ENCODE data around the gene LTO1. TPM values are rescaled to one million over a fixed set of nuclear protein-coding genes. Genes with fewer than 3 reads are reported as not detected.

Gene LTO1
- total and polyA plus RNA-seq, 2 of the 13 experiments (the other 11 are each of a cell fraction or from before 2014, with no cell fraction given), result 11.8 to 15.0 TPM

DNA sequence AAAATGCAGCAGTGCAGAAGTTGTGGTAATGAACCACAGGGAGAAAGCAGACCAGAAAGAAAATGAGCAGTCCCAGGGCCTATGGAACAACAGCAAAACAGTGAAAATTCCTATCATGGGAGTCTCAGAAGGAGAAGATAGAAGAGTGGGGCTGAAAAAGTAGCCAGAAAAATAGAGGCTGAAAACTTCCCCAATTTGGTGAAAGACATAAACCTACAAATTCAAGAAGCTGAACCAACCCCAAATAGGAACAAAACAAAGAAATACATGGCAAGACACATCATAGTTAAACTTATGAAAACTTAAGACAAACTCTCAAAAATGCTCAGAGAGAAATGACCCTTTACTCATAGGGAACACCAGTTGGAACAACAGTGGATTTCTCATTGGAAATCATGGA, 17.3 kb upstream of the LTO1 start:
- no peak overlapping the region for H3K9ac ChIP-seq (ENCODE audit: insufficient read depth, low read depth, low read length)
- H4K20me1 ChIP-seq (ENCODE audit: insufficient read depth, low read length), result no peaks in the 10 kb centered on the region
- FAIRE-seq (no peak), ATAC-seq (no peak), DNase-seq (ENCODE audit: low spot score) (no peak)
- no peaks in the 10 kb centered on the region for H3K79me2 ChIP-seq (ENCODE audit: insufficient read depth, low read length)
- no peak overlapping the region for H3K4me2 ChIP-seq (ENCODE audit: low read depth, low read length)
- H3K27me3 ChIP-seq (ENCODE audit: control insufficient read depth in 1 of 2, insufficient read depth in 2 of 2, low read length in 2 of 2), result peaks cover 2 to 27% of the 10 kb centered on the region in 2 experiments; a peak in 2 of 5 replicates
- BruUV-seq (replicated peaks), result no TSS peak
- in situ Hi-C loops (cut with HindIII; ENCODE audit: extremely low pct_ligation_motif_present, low pct_unique_long_range_greater_than_20kb), result no loop called here
- H3K9me3 ChIP-seq (ENCODE audit: low read length), result no peaks in the 10 kb centered on the region
- peak overlapping the region; percentile 19 for H2AFZ ChIP-seq (ENCODE audit: low read length)
- H3K4me1 ChIP-seq (ENCODE audit: insufficient read depth, low read length), result peaks cover 55% of the 10 kb centered on the region
- no peak overlapping the region for H3K27ac ChIP-seq (ENCODE audit: extremely low read length, insufficient read depth, low read length)
- H3K36me3 ChIP-seq (replicated peaks in 1 of 2; ENCODE audit: control insufficient read depth in 1 of 2, insufficient read depth in 2 of 2, low read length in 2 of 2), result no peaks in the 10 kb centered on the region
- intact Hi-C loops (cut with micrococcal nuclease; ENCODE audit: unreplicated experiment), result no loop called here
- POLR2A ChIA-PET, result interaction anchor here (1.2 kb wide), 1 partner anchor 14 kb away, joined by 3 read pairs; no protein-coding TSS in a partner anchor
- CTCF ChIA-PET (ENCODE audit: low intra/inter-chr PET ratio, low total read pairs), result no interaction called here
- no peak overlapping the region for H3K4me3 ChIP-seq (replicated peaks in 1 of 3; ENCODE audit: insufficient read depth in 1 of 3, low read depth in 2 of 3, low read length in 3 of 3)
- TF ChIP-seq U2AF1 (optimal IDR thresholded peaks at IDR 0.05; ENCODE audit: low read depth, low read length) (no peak), ZFP1 (CRISPR knock-in tag; IDR thresholded peaks at IDR 0.05) (no peak), RFX5 (IDR thresholded peaks at IDR 0.05; ENCODE audit: low read depth, low read length) (no peak), RBAK (CRISPR knock-in tag; IDR thresholded peaks at IDR 0.05) (no peak), RBM39 (IDR thresholded peaks at IDR 0.05; ENCODE audit: low read depth, low read length, poor library complexity, severe bottlenecking) (no peak), GZF1 (CRISPR knock-in tag; IDR thresholded peaks at IDR 0.05) (no peak), GATAD1 (CRISPR knock-in tag; IDR thresholded peaks at IDR 0.05) (no peak), AGO2 (optimal IDR thresholded peaks at IDR 0.05; ENCODE audit: low read depth, low read length) (no peak), PPARG (CRISPR knock-in tag; conservative IDR thresholded peaks at IDR 0.05) (no peak), ZNF24 (IDR thresholded peaks at IDR 0.05) (no peak)
- TF ChIP-seq, protein P1, sequence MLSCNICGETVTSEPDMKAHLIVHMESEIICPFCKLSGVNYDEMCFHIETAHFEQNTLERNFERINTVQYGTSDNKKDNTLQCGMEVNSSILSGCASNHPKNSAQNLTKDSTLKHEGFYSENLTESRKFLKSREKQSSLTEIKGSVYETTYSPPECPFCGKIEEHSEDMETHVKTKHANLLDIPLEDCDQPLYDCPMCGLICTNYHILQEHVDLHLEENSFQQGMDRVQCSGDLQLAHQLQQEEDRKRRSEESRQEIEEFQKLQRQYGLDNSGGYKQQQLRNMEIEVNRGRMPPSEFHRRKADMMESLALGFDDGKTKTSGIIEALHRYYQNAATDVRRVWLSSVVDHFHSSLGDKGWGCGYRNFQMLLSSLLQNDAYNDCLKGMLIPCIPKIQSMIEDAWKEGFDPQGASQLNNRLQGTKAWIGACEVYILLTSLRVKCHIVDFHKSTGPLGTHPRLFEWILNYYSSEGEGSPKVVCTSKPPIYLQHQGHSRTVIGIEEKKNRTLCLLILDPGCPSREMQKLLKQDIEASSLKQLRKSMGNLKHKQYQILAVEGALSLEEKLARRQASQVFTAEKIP (CRISPR knock-in tag; IDR thresholded peaks at IDR 0.05; ENCODE audit: borderline replicate concordance), result no peak
- TF ChIP-seq, protein P2, sequence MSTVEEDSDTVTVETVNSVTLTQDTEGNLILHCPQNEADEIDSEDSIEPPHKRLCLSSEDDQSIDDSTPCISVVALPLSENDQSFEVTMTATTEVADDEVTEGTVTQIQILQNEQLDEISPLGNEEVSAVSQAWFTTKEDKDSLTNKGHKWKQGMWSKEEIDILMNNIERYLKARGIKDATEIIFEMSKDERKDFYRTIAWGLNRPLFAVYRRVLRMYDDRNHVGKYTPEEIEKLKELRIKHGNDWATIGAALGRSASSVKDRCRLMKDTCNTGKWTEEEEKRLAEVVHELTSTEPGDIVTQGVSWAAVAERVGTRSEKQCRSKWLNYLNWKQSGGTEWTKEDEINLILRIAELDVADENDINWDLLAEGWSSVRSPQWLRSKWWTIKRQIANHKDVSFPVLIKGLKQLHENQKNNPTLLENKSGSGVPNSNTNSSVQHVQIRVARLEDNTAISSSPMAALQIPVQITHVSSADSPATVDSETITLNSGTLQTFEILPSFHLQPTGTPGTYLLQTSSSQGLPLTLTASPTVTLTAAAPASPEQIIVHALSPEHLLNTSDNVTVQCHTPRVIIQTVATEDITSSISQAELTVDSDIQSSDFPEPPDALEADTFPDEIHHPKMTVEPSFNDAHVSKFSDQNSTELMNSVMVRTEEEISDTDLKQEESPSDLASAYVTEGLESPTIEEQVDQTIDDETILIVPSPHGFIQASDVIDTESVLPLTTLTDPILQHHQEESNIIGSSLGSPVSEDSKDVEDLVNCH (CRISPR knock-in tag; IDR thresholded peaks at IDR 0.05), result no peak
- TF ChIP-seq, protein P3, sequence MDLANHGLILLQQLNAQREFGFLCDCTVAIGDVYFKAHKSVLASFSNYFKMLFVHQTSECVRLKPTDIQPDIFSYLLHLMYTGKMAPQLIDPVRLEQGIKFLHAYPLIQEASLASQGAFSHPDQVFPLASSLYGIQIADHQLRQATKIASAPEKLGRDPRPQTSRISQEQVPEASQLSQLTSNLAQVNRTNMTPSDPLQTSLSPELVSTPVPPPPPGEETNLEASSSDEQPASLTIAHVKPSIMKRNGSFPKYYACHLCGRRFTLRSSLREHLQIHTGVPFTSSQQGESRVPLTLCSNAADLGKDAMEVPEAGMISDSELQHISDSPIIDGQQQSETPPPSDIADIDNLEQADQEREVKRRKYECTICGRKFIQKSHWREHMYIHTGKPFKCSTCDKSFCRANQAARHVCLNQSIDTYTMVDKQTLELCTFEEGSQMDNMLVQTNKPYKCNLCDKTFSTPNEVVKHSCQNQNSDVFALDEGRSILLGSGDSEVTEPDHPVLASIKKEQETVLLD (CRISPR knock-in tag; IDR thresholded peaks at IDR 0.05; ENCODE audit: low read depth), result no peak
- TF ChIP-seq, protein P4, sequence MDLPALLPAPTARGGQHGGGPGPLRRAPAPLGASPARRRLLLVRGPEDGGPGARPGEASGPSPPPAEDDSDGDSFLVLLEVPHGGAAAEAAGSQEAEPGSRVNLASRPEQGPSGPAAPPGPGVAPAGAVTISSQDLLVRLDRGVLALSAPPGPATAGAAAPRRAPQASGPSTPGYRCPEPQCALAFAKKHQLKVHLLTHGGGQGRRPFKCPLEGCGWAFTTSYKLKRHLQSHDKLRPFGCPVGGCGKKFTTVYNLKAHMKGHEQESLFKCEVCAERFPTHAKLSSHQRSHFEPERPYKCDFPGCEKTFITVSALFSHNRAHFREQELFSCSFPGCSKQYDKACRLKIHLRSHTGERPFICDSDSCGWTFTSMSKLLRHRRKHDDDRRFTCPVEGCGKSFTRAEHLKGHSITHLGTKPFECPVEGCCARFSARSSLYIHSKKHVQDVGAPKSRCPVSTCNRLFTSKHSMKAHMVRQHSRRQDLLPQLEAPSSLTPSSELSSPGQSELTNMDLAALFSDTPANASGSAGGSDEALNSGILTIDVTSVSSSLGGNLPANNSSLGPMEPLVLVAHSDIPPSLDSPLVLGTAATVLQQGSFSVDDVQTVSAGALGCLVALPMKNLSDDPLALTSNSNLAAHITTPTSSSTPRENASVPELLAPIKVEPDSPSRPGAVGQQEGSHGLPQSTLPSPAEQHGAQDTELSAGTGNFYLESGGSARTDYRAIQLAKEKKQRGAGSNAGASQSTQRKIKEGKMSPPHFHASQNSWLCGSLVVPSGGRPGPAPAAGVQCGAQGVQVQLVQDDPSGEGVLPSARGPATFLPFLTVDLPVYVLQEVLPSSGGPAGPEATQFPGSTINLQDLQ (CRISPR knock-in tag; IDR thresholded peaks at IDR 0.05), result no peak

Data from HepG2 (cell line).